HepG2 (cell line): ENCODE results near the gene U2AF2. TPM values are rescaled to one million over a fixed set of nuclear protein-coding genes. Genes with fewer than 3 reads are reported as not detected.
A peak's percentile ranks its signal among the peaks of the same experiment; 100 is the strongest.

Experiments used
- ATAC-seq: fragments of 200-7000 bp; cut with Tn5 transposase; 3 replicates; pipeline ENCODE4 v1.9.1; 2020; ENCODE audit warnings: mild to moderate bottlenecking, moderate library complexity
- BruUV-seq: library from RNA; stranded (reverse); fragments of 400-500 nt; replicated peaks from 2 replicates; lab custom pipeline; 2021; lab: Mats Ljungman, UMichigan
- CTCF ChIA-PET: fragments of 300-600 bp; formaldehyde crosslinking; extraction: SDS; loops from one replicate; lab custom pipeline; 2021; ENCODE audit warnings: low total read pairs, inconsistent platforms, low intra/inter-chr PET ratio; lab: Yijun Ruan, JAX
- POLR2A ChIA-PET: fragments of 350-600 bp; sonication (Branson Sonifier 250); formaldehyde crosslinking; loops from one replicate; lab custom pipeline; 2020; ENCODE audit warnings: antibody characterized with exemption, inconsistent platforms; lab: Yijun Ruan, JAX
- DNase-seq: peaks from one replicate; pipeline ENCODE4 v3.0.0-alpha.2; 2015; ENCODE audit warnings: low spot score
- FAIRE-seq: peaks from 3 replicates; lab custom pipeline; 2011; peaks lifted over from hg19 to GRCh38; lab: Jason Lieb, UNC
- H2AFZ ChIP-seq: one replicate; pipeline ENCODE4 v1.6.1; 2011; ENCODE audit warnings: low read length, inconsistent platforms
- H3K27ac ChIP-seq: fragments of 300-600 bp; 3 replicates; pipeline ENCODE4 v1.8.0; 2011; ENCODE audit warnings: mixed run types, mild to moderate bottlenecking, mixed read lengths, low read length, inconsistent platforms; ENCODE audit not compliant: insufficient read depth; ENCODE audit errors: extremely low read length
- H3K27me3 ChIP-seq, 2 experiments: fragments of 200-600 bp in 1 of 2; 2 replicates in 1 of 2; 3 replicates in 1 of 2; pipeline versions ENCODE4 v1.6.0 to v1.8.0; 2011; ENCODE audit warnings: low read length in 2 of 2, mild to moderate bottlenecking in 2 of 2, moderate library complexity in 2 of 2, inconsistent platforms in 1 of 2; ENCODE audit not compliant: insufficient read depth in 2 of 2, control insufficient read depth in 1 of 2
- H3K36me3 ChIP-seq, 2 experiments: fragments of 200-600 bp in 1 of 2; replicated peaks in 1 of 2; 2 replicates in 1 of 2; 3 replicates in 1 of 2; pipeline versions ENCODE4 v1.5.1 to v1.8.0; 2011; ENCODE audit warnings: low read length in 2 of 2, inconsistent platforms in 1 of 2; ENCODE audit not compliant: insufficient read depth in 2 of 2, control insufficient read depth in 1 of 2
- H3K4me1 ChIP-seq: 2 replicates; pipeline ENCODE4 v1.5.1; 2012; ENCODE audit warnings: low read length, inconsistent platforms; ENCODE audit not compliant: insufficient read depth
- H3K4me2 ChIP-seq: 2 replicates; pipeline ENCODE4 v1.6.0; 2011; ENCODE audit warnings: low read depth, low read length, inconsistent platforms
- H3K4me3 ChIP-seq, 3 experiments: fragments of 200-600 bp in 1 of 3; sonication (generic), shearing (Covaris generic) in 1 of 3; replicated peaks in 1 of 3; 2 replicates each; pipeline ENCODE4 v1.5.1; 2011 to 2016; ENCODE audit warnings: low read length in 3 of 3, inconsistent platforms in 2 of 3, low read depth in 2 of 3, mild to moderate bottlenecking in 2 of 3, control low read depth in 1 of 3, mixed read lengths in 1 of 3; ENCODE audit not compliant: insufficient read depth in 1 of 3
- H3K79me2 ChIP-seq: one replicate; pipeline ENCODE4 v1.6.1; 2011; ENCODE audit warnings: low read length, inconsistent platforms; ENCODE audit not compliant: insufficient read depth
- H3K9ac ChIP-seq: 2 replicates; pipeline ENCODE4 v1.6.0; 2011; ENCODE audit warnings: mild to moderate bottlenecking, low read depth, low read length, inconsistent platforms; ENCODE audit not compliant: insufficient read depth
- H3K9me3 ChIP-seq: 2 replicates; pipeline ENCODE4 v1.5.1; 2012; ENCODE audit warnings: mild to moderate bottlenecking, low read length
- H4K20me1 ChIP-seq: 2 replicates; pipeline ENCODE4 v1.6.0; 2011; ENCODE audit warnings: inconsistent platforms, mild to moderate bottlenecking, low read length, moderate library complexity; ENCODE audit not compliant: insufficient read depth
- ADNP ChIP-seq: sonication (generic); formaldehyde crosslinking; IDR thresholded peaks from 2 replicates; pipeline ENCODE4 v1.4.0; 2020; ENCODE audit warnings: missing genetic modification reagents
- AGO1 ChIP-seq: fragments of 200-400 bp; formaldehyde crosslinking; IDR thresholded peaks from 2 replicates; pipeline ENCODE4 v1.6.1; 2017; ENCODE audit warnings: mild to moderate bottlenecking, low read depth, low read length, moderate library complexity; ENCODE audit not compliant: poor library complexity, severe bottlenecking
- ATF1 ChIP-seq: IDR thresholded peaks from 2 replicates; pipeline ENCODE4 v1.6.1; 2016; ENCODE audit warnings: mild to moderate bottlenecking, control low read depth
- CCAR2 ChIP-seq: fragments of 200-400 bp; formaldehyde crosslinking; optimal IDR thresholded peaks from 2 replicates; pipeline ENCODE3; 2018; ENCODE audit warnings: low read depth, mild to moderate bottlenecking, low read length, moderate library complexity
- DNMT3B ChIP-seq: conservative IDR thresholded peaks from 2 replicates; pipeline ENCODE4 v1.6.1; 2016; ENCODE audit warnings: missing biosample characterization, control low read depth
- FOXK1 ChIP-seq: sonication (generic); formaldehyde crosslinking; IDR thresholded peaks from 2 replicates; pipeline ENCODE4 v1.4.0; 2020; ENCODE audit warnings: low read depth, missing genetic modification reagents, borderline replicate concordance
- FOXK2 ChIP-seq: fragments of 450-650 bp; IDR thresholded peaks from 2 replicates; pipeline ENCODE4 v1.6.1; 2016
- KDM5A ChIP-seq: fragments of 200-600 bp; sonication (generic); IDR thresholded peaks from 2 replicates; pipeline ENCODE4 v1.7.0; 2018; ENCODE audit warnings: antibody characterized with exemption, mild to moderate bottlenecking, low read length, borderline replicate concordance
- KDM5B ChIP-seq: sonication (generic); formaldehyde crosslinking; IDR thresholded peaks from 2 replicates; pipeline ENCODE4 v1.4.0; 2020; ENCODE audit warnings: missing genetic modification reagents, mild to moderate bottlenecking, borderline replicate concordance
- KLF15 ChIP-seq: sonication (generic); formaldehyde crosslinking; IDR thresholded peaks from 2 replicates; pipeline ENCODE4 v1.8.1; 2023; ENCODE audit warnings: borderline replicate concordance, mild to moderate bottlenecking, inconsistent platforms, missing genetic modification reagents, mixed read lengths
- MAZ ChIP-seq, 2 experiments: sonication (generic) in 1 of 2; formaldehyde crosslinking in 1 of 2; IDR thresholded peaks; 2 replicates each; pipeline versions ENCODE4 v1.5.0 to v1.6.1; 2012 to 2020; ENCODE audit warnings: low read depth in 2 of 2, mild to moderate bottlenecking in 2 of 2, borderline replicate concordance in 1 of 2, improper control_type of control experiment in 1 of 2, low read length in 1 of 2, missing genetic modification reagents in 1 of 2, moderate library complexity in 1 of 2
- NFE2 ChIP-seq: sonication (generic); formaldehyde crosslinking; IDR thresholded peaks from 2 replicates; pipeline ENCODE4 v1.4.0; 2020; ENCODE audit warnings: missing genetic modification reagents
- POLR2AphosphoS2 ChIP-seq: IDR thresholded peaks from 2 replicates; pipeline ENCODE4 v1.6.1; 2011; ENCODE audit warnings: low read depth, low read length, improper control_type of control experiment
- SATB2 ChIP-seq: sonication (generic); formaldehyde crosslinking; IDR thresholded peaks from 2 replicates; pipeline ENCODE4 v1.5.0; 2020; ENCODE audit warnings: missing genetic modification reagents
- TAF15 ChIP-seq: fragments of 200-400 bp; formaldehyde crosslinking; IDR thresholded peaks from one replicate; pipeline ENCODE4 v1.6.1; 2018; ENCODE audit warnings: mild to moderate bottlenecking, low read depth, low read length; ENCODE audit not compliant: poor library complexity, severe bottlenecking
- TRIM24 ChIP-seq: sonication (generic); formaldehyde crosslinking; IDR thresholded peaks from 2 replicates; pipeline ENCODE4 v1.8.0; 2022; ENCODE audit warnings: mild to moderate bottlenecking, missing genetic modification reagents
- ZMAT3 ChIP-seq: sonication (generic); formaldehyde crosslinking; conservative IDR thresholded peaks from 2 replicates; pipeline ENCODE4 v1.7.0; 2021; ENCODE audit warnings: missing genetic modification reagents
- ZNF138 ChIP-seq: sonication (generic); formaldehyde crosslinking; IDR thresholded peaks from 2 replicates; pipeline ENCODE4 v1.5.0; 2020; ENCODE audit warnings: mild to moderate bottlenecking, low read depth, missing genetic modification reagents
- ZNF235 ChIP-seq: sonication (generic); formaldehyde crosslinking; IDR thresholded peaks from 2 replicates; pipeline ENCODE4 v1.8.1; 2023; ENCODE audit warnings: mild to moderate bottlenecking, missing genetic modification reagents, borderline replicate concordance
- ZNF263 ChIP-seq: sonication (generic); formaldehyde crosslinking; IDR thresholded peaks from 2 replicates; pipeline ENCODE4 v1.4.0; 2020; ENCODE audit warnings: missing genetic modification reagents
- ZNF414 ChIP-seq: sonication (generic); formaldehyde crosslinking; IDR thresholded peaks from 2 replicates; pipeline ENCODE4 v1.5.0; 2020; ENCODE audit warnings: missing genetic modification reagents
- ZNF564 ChIP-seq: sonication (generic); formaldehyde crosslinking; IDR thresholded peaks from 2 replicates; pipeline ENCODE4 v1.8.1; 2023; ENCODE audit warnings: mild to moderate bottlenecking, missing genetic modification reagents
- ZNF777 ChIP-seq: sonication (generic); formaldehyde crosslinking; IDR thresholded peaks from 2 replicates; pipeline ENCODE4 v1.4.0; 2020; ENCODE audit warnings: missing genetic modification reagents
- ZSCAN20 ChIP-seq: sonication (generic); formaldehyde crosslinking; IDR thresholded peaks from 2 replicates; pipeline ENCODE4 v1.4.0; 2020; ENCODE audit warnings: missing genetic modification reagents, mild to moderate bottlenecking, borderline replicate concordance
- WGBS: methylation state at CpG from one replicate; pipeline ENCODE4 v1.1.6; 2017; ENCODE audit warnings: low lambda C conversion rate; 5-methylcytosine and 5-hydroxymethylcytosine counted together
- in situ Hi-C: cut with HindIII; loops from 2 replicates; pipeline ENCODE4 v1.10.0; 2017; ENCODE audit warnings: low pct_unique_long_range_greater_than_20kb; ENCODE audit not compliant: extremely low pct_ligation_motif_present
- intact Hi-C: fragments of 100-400 bp; cut with micrococcal nuclease; formaldehyde crosslinking; loops from one replicate; pipeline ENCODE4 v1.10.0; 2022; ENCODE audit not compliant: unreplicated experiment
- polyA plus RNA-seq, 8 experiments: library from polyadenylated mRNA; depleted of rRNA in 3 of 8; stranded (reverse) in 7 of 8; unstranded in 1 of 8; fragments of >200 nt; fragmentation: Illumina TruSeq in 4 of 8; extraction: Trizol in 4 of 8; gene quantifications; 2 replicates each; pipeline versions ENCODE4 v1.2.1 to v1.2.3, GENCODE V29; 2011 to 2016; ENCODE audit warnings: low read depth in 4 of 8, missing spikeins in 1 of 8, mixed read lengths in 1 of 8; ENCODE audit not compliant: insufficient read depth in 1 of 8
- total RNA-seq, 5 experiments: library from RNA; depleted of rRNA; stranded (reverse); fragments of >200 nt; fragmentation: Illumina TruSeq; extraction: Trizol; gene quantifications; 2 replicates each; pipeline ENCODE4 v1.2.3, GENCODE V29; 2016; ENCODE audit warnings: low read depth in 1 of 5
- TF ChIP-seq, protein P1 (sequence below): sonication (generic); formaldehyde crosslinking; IDR thresholded peaks from 2 replicates; pipeline ENCODE4 v1.8.1; 2023; ENCODE audit warnings: mild to moderate bottlenecking, missing genetic modification reagents

The U2AF2 gene
- total and polyA plus RNA-seq, 2 of the 13 experiments (the other 11 are each of a cell fraction or from before 2014, with no cell fraction given), result 84.3 to 124 TPM

DNA sequence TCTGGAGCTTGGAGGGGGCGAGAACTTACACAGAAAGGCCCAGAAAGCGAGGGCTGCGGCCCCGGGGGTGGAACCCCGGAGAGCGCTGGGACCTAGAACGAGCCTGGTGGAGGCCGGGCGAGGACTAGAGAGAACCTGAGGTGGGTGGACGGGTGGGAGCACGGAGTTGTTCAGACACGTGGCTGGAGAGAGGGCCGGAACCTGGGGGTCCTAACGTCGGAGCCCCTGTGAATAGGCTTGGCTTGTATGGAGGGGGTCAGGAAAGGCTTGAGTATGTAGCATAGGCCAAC is 11.0 kb upstream of the U2AF2 start:
- H3K4me2 ChIP-seq, result peak overlapping the region; percentile 84
- CTCF ChIA-PET, result interaction anchor here (1.7 kb wide), 1 partner anchor 12 kb away, joined by 4 read pairs; no protein-coding TSS in a partner anchor
- intact Hi-C loops, result no loop called here
- H3K9ac ChIP-seq, result peak overlapping the region; percentile 84
- no TSS peak for BruUV-seq
- 4% methylated on average over 12 of the region's 15 CpGs for WGBS
- H3K79me2 ChIP-seq, result peaks cover 41% of the 10 kb centered on the region
- ATAC-seq (peak; percentile 1), DNase-seq (no peak), FAIRE-seq (no peak)
- no peaks in the 10 kb centered on the region for H4K20me1 ChIP-seq
- in situ Hi-C loops, result no loop called here
- peak overlapping the region; percentile 92 to 96 (median 92) for H3K4me3 ChIP-seq
- peak overlapping the region; percentile 79 for H3K27ac ChIP-seq
- H3K27me3 ChIP-seq, result no peaks in the 10 kb centered on the region; a peak in 1 of 5 replicates
- H3K4me1 ChIP-seq, result peaks cover 61% of the 10 kb centered on the region
- H3K36me3 ChIP-seq, result peaks cover 0 to 10% of the 10 kb centered on the region in 2 experiments; a peak in 2 of 5 replicates
- POLR2A ChIA-PET, result interaction anchor here (2.4 kb wide), 1 partner anchor 11 kb away, joined by 10 read pairs; the partner anchor contains the start of gene U2AF2
- no peak overlapping the region for H2AFZ ChIP-seq
- no peaks in the 10 kb centered on the region for H3K9me3 ChIP-seq
- TF ChIP-seq ZNF564 (CRISPR knock-in tag), result 0 out of 2 replicates have a peak, but pooled peaks have one; percentile 5
- peak; percentile 54; the same call in 1 of the 2 replicates for TF ChIP-seq ZMAT3
- TF ChIP-seq KDM5B (CRISPR knock-in tag), result 0 out of 2 replicates have a peak, but pooled peaks have one; percentile 10
- TF ChIP-seq DNMT3B (CRISPR knock-in tag), result 0 out of 2 replicates have a peak, but pooled peaks have one; percentile 1
- TF ChIP-seq POLR2AphosphoS2, result 0 out of 2 replicates have a peak, but pooled peaks have one; percentile 10
- TF ChIP-seq SATB2 (CRISPR knock-in tag), result no peak
- TF ChIP-seq MAZ (IDR thresholded peaks at IDR 0.05; ENCODE audit: borderline replicate concordance, low read depth, low read length), result no peak
- TF ChIP-seq MAZ (CRISPR knock-in tag; IDR thresholded peaks at IDR 0.05; ENCODE audit: low read depth), result 0 out of 2 replicates have a peak, but pooled peaks have one; percentile 2
- TF ChIP-seq ZSCAN20 (CRISPR knock-in tag), result no peak
- no peak for TF ChIP-seq ADNP (CRISPR knock-in tag)
- peak; percentile 69 for TF ChIP-seq ZNF263 (CRISPR knock-in tag)
- TF ChIP-seq ZNF777 (CRISPR knock-in tag), result no peak; the same call in 1 of the 2 replicates
- TF ChIP-seq ATF1 (CRISPR knock-in tag), result no peak
- TF ChIP-seq CCAR2, result no peak
- TF ChIP-seq AGO1, result peak; percentile 0
- peak; percentile 6; the same call in 1 of the 2 replicates for TF ChIP-seq ZNF235
- TF ChIP-seq FOXK2, result no peak
- TF ChIP-seq TRIM24 (CRISPR knock-in tag), result no peak
- TF ChIP-seq TAF15, result no peak
- TF ChIP-seq KLF15 (CRISPR knock-in tag), result no peak
- TF ChIP-seq ZNF414 (CRISPR knock-in tag), result no peak
- TF ChIP-seq, protein P1, sequence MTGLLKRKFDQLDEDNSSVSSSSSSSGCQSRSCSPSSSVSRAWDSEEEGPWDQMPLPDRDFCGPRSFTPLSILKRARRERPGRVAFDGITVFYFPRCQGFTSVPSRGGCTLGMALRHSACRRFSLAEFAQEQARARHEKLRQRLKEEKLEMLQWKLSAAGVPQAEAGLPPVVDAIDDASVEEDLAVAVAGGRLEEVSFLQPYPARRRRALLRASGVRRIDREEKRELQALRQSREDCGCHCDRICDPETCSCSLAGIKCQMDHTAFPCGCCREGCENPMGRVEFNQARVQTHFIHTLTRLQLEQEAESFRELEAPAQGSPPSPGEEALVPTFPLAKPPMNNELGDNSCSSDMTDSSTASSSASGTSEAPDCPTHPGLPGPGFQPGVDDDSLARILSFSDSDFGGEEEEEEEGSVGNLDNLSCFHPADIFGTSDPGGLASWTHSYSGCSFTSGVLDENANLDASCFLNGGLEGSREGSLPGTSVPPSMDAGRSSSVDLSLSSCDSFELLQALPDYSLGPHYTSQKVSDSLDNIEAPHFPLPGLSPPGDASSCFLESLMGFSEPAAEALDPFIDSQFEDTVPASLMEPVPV (CRISPR knock-in tag), result no peak
- TF ChIP-seq KDM5A, result peak; percentile 80; the same call in 1 of the 2 replicates
- no peak for TF ChIP-seq ZNF138 (CRISPR knock-in tag)
- TF ChIP-seq FOXK1 (CRISPR knock-in tag), result no peak
- TF ChIP-seq NFE2 (CRISPR knock-in tag), result no peak
